Subcutaneous adipose tissue (tissue), 4 donors: ENCODE results near the gene ANKRD13D. TPM values are rescaled to one million over a fixed set of nuclear protein-coding genes. Genes with fewer than 3 reads are reported as not detected.

ENCODE experiments used
- CTCF ChIP-seq: fragments of 450-650 bp; IDR thresholded peaks from one replicate; pipeline ENCODE4 v1.5.1; 2016; ENCODE audit warnings: low read depth, mild to moderate bottlenecking, control low read depth, antibody characterized with exemption, moderate library complexity
- total RNA-seq, 4 donors: library from RNA; depleted of rRNA; stranded (reverse); fragments of >200 nt; gene quantifications; one replicate each; pipeline ENCODE4 v1.1.0, GENCODE V29; 2016

The ANKRD13D gene
- total RNA-seq, 4 donors from 2014 or later, result 12.4 to 43.7 (median 31.4) TPM

GRCh38 chr11:67279589-67280340 lies 9.3 kb upstream of the ANKRD13D start:
- TF ChIP-seq CTCF, result no peak

GRCh38 chr11:67280341-67280787 lies 8.7 kb upstream of the ANKRD13D start:
- TF ChIP-seq CTCF, result no peak

- no peak for TF ChIP-seq CTCF
These were observed 8.1 kb upstream of the ANKRD13D start for GRCh38 chr11:67280788-67281551.

- no peak for TF ChIP-seq CTCF
These were observed 7.5 kb upstream of the ANKRD13D start for GRCh38 chr11:67281552-67282150.

- TF ChIP-seq CTCF, result no peak
These were observed 6.8 kb upstream of the ANKRD13D start for GRCh38 chr11:67282155-67282875.

- no peak for TF ChIP-seq CTCF
These were observed 6.2 kb upstream of the ANKRD13D start for GRCh38 chr11:67282876-67283371.
